ENCODE results near the gene SEC23A.
"Not testable (repeated sequence)": the region's sequence is repeated elsewhere in the genome, so short reads cannot be mapped to it uniquely, and the experiment has no call there.

SEC23A gene

DNA sequence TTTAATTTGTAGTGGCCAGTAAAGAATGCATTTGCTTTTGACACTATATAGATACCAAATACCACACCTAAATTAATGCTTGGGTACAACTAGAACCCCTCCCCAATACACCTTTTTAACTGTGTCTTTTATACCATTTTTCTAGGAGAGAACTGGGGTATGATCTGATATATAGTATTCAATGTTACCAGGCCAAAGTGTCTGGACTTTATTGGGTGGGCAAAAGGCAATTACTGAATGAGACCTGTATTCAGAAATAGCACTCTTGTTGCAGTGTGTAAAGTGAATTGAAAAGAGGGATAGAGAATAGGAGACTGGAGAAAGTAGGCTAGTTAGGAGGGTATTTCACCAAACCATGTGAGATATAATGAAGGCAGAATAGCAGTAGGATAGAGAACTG, 74.4 kb downstream of the SEC23A start:
- no peak for DNase-seq

DNA sequence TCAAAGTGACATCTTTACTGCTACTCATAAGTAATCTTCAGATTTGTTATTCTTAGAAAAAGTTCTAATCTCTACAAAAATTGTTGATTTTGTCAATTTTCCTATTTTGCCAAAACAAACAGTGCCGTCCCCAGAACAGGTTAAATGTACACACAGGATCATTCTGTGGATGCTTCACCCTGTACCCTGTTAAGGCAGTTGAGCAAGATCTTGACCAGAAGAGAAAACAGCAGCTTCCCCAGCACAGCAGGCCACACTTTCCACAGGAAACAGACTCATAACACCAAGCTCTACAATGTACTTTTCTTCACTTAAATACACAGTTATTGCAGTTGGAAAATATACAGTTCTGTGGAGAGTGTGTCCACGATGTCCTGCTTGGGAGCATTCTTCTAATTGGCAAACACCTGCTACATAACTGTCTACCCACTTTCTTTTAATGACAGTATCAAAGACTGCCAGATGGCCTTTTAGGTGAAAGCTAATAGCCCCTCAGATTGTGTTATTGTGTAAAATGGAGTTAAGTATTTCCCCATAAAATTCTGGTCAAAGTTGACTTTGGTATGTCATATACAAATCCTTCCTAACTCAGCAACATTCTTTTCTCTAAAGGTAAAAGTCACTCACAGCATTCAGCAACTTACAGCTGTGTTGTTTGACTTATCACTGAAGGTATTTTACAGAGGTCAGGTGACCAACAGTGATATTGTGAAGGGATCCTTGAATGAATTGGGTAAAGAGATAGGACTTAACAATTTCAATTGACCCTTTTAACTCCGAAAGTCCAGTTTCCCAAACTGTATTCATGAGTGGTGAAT, 77.0 kb downstream of the SEC23A start:
- DNase-seq, result no peak

DNA sequence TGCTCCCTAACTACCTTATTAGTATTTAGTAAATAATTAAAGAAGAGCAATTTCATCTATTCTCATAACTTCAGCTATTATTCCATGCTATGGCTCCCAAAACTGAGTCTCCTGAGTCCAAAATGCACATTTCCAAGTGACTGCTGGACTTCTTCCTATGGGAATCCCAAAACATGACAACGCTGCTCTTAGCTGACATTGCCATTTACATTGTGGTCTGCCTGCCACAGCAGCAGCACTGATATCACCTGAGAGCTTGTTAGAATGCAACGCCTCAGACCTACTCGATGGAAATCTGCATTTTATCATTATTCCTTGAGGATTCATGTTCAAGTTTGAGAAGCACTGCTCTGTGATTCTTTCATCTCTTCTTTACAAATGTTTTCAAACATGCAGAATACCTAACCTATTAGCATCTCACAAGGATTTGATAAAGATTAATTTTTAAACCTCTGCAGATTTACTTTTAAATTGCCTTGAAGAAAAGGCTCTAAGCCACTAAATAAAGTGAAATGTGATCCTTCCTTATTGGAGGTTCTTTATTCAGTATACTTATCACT, 77.7 kb downstream of the SEC23A start:
- no peak for DNase-seq

DNA sequence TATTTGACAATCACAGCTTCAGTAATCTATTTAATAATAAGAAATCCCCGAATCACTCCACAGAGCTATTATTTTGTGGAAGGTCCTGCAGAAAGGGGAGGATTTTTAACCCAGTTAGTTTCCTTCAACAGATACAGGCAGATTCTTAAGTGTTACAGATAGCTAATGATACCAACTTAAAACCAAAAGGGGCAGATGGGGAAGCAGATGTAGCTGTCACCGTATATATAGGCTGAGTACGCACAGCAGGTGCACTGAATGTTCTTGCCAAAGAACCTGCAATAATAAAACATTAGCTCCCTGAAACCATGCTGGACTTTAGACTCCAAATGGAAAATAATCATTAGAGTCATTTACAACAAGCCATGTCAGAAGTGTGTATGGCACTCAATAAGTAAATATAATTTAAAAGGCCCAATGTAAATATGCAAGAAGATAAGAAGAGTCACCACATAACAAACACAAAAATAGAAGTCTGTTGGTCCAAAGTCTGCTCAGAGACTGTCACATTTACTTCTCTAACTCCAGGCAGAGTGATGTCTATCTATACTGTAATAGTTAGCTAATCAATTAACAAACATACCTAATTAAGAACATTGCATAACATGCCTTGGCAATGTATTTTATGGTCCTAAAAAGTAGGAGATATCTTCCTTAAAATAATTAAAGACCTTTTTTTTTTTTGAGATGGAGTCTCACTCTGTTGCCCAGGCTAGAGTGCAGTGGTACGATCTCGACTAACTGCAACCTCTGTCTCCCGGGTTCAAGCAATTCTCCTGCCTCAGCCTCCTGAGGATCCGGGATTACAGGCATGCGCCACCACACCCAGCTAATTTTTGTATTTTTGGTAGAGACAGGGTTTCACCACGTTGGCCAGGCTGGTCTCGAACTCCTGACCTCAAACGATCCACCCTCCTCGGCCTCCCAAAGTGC, 78.8 kb downstream of the SEC23A start:
- peak; percentile 62 for DNase-seq

DNA sequence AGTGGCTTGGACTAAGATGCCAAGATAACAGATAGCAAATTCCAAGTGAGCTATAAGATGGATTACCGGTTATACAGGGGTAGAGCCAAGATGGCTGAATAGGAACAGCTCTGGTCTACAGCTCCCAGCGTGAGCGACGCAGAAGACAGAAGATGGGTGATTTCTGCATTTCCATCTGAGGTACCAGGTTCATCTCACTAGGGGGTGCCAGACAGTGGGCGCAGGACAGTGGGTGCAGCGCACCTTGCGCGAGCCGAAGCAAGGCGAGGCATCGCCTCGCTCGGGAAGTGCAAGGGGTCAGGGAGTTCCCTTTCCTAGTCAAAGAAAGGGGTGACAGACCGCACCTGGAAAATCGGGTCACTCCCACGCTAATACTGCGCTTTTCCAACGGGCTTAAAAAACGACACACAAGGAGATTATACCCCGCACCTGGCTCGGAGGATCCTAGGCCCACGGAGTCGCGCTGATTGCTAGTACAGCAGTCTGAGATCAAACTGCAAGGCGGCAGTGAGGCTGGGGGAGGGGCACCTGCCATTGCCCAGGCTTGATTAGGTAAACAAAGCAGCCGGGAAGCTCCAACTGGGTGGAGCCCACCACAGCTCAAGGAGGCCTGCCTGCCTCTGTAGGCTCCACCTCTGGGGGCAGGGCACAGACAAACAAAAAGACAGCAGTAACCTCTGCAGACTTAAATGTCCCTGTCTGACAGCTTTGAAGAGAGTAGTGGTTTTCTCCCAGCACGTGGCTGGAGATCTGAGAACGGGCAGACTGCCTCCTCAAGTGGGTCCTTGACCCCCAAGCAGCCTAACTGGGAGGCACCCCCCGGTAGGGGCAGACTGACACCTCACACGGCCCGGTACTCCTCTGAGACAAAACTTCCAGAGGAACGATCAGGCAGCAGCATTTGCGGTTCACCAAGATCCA, 85.7 kb downstream of the SEC23A start:
- not testable (repeated sequence) for DNase-seq

DNA sequence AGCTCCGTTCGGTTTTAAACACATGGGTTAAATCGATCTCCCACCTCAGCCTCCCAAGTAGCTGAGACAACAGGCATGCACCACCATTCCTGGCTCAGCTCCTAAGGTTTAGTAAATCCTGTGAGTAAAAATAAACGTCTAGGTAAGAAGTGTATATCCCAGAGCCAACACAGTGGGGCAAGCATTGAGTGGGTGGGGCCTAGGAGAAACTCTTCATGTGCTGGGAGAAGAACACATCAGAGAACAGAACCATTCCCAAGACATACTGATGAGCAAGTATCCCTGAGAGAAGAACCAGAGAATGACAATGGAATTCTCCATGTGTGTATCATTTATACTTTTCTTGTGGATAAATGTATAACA, 86.3 kb downstream of the SEC23A start:
- no peak for DNase-seq

DNA sequence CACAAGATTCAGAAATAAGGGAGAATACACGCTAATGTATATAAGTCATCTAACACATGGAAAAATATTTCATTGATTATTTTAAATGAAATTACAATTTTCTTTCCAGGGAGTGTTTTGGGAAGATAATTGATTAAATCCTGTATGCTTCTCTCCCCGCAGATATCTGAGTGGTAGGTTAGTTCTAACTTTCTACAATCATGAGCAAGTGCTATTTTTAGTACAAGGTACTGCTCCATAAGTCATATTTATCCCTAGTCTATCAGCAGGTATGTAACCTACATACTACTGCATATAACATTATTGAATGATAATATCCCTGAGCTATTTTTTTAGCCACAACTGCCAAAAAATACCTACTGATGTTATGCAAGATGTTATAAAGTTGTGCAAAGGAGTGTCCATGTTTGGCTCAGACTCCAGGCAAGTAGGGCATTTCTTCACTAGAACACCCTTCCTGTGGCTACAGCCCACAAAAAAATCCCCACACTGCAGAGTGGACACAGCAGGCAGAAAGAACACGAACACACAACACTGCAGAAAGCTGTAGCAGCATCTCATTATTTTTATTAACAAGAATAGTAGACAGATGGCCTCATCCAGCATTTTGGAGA, 87.0 kb downstream of the SEC23A start:
- no peak for DNase-seq

DNA sequence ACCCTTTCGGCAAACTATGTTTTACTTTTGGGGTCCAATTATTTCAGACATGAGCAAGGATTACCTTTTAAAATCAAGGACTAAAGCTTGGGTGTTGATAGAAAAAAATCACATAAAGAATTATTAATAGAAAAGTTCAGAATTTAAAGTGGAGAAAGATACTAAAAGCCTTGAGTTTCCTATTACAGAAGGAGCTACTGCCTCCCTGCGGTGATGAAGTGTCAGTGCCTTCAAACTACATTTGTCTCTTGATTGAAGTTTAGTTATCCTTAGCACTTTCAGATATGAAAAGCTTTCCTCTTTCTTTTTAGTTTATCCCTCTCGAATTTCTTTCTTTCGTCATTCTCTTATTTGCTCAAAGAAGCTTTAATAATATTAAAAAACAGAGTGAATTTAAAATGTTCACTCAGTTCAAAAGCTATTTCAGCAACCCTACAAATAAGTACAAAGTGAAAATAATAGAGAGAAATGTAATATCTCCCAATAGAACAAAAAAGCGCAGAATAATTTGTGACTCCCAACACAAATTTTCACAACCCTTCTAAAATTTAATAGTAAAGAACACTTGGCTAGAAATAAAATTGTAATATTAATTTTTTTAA, 87.6 kb downstream of the SEC23A start:
- DNase-seq, result no peak

DNA sequence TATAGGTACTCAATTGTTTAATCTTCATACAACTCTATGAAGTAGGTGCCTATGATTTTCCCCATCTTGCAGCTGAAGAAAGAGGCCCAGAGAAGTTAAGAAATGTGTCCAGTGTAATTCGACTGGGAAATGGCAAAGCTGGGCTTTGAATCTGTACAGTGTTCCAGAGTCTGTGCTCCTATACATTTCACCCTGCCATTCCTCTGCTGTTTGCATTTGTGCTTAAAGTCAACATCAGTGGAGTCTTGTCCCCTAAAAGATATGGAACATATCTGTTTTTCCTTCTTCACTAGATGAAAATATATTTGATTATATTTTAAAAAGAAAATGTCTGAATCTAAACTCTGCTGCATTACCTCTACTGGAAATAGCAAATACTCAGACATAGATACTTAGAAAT, 88.6 kb downstream of the SEC23A start:
- DNase-seq, result no peak

DNA sequence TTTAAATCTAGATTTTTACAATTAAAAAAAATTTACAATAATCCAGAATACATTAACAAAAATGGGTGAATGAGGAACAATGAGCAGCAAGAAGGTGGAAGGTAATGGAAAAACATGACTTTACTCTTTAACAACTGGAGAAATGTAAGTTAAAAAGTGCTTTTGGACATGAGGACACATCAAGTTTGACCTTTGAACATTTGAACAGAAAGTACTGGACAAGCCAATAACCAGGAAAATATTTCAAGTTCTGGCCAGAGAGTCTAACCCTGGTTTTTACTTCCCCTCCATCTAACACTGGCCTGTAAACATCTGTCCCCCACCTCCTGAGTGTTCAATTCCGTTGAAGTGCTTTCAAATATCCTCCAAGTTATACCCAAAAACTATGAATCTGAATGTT, 94.1 kb downstream of the SEC23A start:
- not testable (repeated sequence) for DNase-seq

DNA sequence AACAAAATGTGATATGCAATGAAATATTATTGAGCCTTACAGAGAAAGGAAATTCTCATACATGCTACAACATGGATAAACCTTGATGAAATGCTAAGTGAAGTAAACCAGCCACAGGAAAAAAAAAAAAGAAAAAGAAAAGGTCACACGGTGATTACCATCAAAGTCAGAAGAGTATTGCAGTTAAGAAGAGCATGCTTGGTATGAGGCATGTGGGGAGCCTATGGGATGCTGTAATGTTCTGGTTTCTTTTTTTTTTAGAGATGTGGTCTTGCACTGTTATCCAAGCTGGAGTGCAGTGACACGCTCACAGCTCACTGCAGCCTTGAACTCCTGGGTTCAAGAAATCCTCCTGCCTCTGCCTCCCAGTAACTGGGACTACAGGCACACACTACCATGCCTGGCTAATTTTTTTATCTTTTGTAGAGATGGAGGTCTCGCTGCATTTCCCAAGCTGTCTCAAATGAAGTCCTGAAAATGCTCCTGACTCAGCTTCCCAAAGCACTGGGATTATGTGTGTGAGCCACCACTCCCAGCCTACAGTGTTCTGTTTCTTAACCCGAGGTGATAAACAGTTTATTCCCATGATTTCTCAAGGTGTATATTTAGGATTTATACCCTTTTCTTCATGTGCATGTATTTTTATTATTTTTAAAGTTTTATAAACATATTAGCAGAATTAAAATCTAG, 96.2 kb downstream of the SEC23A start:
- DNase-seq, result no peak

DNA sequence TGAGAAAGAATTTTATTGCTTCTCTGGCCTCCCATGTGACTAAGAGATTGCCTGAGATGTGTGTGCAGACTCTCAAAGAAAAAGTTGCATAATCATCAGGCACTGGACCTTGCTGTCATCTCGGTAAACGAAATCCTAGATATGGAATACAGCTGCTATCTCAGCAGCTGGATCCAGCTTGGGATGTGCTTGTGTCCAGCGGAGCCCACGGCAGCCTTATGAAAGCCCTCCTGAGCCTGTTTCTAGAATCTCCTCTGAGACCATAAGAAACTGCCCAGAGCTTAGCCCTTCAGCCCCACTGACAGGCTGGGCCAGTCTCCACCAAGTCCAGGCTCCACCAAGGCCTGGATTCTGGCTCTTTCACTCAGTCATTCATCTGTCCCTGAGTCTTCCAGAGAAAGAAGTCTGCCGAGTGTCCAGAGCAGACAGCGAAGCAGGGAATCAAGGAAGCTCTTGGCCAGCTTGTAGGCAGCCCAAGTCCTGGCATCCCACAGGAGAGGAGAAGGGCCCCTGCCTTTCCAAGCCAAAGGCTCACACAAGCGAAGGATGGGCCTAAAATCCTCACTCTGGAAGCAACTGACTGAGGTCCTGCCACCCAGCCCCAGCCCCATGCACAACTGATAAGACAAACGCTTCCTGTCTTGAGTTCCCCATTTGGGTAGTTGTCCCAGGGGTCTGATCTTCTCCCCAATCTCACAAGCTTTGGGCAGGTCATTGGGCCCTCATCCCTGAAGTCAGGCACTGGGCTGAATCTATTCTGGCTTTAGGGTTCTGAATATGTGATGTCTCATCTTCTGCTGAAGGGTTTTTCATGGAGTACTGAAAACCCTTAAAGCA, 97.8 kb downstream of the SEC23A start:
- no peak for DNase-seq

DNA sequence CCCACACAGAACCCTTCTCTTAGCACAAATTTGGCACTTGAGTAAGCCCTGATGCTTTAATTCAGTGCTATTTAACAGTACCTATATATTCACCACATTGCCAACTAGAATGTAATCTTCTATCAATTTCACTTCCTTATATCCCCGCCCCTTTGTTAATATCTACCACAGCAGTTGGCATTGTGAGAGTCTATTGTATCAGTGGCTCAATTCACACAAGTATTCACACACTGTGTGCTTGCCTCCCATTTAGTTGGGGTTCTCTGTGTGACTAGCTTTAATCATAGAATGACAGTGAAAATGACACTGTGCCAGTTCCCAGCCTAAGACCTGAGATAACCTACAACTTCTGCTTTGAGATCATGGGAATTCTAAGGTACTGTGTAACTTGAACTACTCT, 103.1 kb downstream of the SEC23A start:
- no peak for DNase-seq

DNA sequence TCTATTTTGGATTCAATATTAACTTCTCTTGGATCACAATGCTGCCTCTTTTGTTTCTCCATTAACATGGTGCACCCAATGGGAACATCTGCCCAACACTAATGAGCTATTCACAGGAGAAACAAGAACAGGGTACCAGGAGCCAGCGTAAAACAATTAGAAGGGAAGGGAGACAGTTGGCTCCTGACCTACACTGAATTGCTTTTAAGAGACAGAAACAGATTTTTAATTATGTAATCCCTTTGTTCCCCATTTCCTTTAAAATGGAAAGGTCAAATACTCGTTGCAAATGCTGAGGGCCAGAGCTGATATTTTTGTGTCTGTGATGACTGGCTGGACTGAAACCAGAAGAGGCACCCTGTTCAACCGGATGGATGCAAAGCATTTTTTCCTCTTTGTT, 108.3 kb downstream of the SEC23A start:
- DNase-seq, result no peak

DNA sequence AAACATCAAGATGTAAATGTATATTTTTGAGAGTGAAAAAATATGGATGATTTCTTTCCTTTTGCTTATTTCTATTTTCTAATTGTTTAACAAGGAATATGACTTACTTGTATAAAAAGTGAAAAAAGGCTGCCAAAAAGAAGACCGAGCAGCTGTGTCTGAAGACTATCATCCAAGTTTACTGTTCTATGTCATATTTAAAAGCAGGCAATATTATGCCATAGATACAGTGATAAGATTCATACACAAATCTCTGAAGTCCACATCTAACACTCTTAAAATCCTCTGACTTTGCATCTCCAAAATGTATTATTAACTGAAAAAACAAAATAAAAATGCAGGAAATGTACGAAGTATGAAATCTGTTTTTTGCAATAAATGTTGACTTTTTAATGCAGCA, 109.1 kb downstream of the SEC23A start:
- no peak for DNase-seq

DNA sequence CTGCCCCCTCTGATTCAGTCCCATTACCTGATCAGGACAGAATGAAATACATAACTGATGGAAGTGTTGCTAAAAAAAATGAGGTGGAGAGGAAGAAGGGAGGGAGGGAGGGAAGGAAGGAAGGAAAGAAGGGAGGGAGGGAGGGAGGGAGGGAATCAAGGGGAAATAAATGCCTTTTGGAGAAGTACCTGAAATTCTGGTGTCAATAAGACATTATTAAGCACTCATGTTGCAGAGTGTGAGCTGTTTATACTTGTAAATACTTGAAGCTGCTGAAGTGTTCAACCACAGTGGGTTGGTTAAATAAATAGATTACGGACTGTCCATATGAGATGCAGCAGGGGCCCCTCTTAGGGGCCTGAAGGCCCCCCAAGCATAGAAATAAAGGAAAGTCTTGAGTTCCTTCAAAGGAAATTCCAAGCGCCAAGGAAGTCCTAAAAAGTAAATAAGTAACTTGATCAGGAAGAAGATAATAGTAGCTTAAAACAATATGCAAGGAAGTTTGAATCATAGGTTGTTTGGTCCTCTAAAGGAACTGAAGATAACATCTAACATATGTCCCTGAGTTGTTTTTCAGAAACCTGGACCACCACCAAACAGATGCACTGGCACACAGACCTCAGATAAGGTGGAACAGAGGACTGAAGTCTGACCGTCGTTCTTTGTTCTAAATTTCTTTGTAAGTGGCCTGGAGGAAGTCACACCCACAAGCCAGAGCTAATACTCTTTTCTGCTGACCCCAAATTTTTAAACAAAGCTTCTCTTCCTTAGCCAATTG, 110.8 kb downstream of the SEC23A start:
- no peak for DNase-seq

DNA sequence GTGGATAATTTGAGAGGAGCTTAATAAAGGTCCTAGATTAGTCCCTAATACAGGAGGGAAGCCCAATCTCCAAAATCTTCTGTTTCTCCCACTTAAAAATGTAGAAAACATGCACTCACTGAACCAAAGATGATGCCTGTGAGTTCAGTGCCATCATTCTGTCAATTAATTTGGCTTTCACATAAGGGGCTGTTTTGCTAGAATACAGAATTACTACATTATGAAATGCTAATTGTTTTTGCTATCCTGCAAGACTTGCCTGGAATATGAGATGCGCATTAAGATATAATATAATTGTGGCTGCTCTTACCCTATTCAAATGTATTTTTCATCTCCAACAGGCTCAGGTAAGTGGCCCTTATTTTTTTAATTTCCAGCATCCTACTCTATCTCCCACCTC, 111.7 kb downstream of the SEC23A start:
- no peak for DNase-seq

DNA sequence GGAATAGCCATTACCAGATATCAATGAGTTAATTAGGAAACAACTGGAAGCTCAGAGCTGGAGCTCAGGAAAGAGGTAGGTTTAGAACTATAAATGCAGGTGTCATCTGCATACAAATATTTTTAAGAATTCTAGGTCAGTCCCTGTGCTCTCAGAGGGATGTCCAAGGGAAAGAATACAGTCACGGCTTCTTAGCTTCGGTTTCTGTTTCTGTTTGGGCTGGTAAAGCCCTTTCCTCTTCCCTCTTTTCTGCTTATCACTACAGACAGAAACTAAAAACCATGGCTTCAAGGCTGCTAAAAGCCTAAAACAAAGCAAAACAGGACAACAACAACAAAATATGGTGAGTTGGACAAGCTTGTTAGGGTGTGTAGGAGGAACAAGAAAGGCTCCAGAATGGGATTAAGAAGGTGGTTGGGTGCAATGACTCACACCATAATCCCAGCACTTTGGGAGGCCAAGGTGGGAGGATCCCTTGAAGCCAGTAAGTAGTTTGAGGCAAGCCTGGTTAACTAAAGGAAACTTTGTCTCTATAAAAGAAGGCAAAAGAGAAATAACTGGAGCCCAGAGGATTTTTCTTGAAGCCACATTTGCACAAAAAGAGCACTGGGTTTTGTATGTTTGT, 113.0 kb downstream of the SEC23A start:
- no peak for DNase-seq

DNA sequence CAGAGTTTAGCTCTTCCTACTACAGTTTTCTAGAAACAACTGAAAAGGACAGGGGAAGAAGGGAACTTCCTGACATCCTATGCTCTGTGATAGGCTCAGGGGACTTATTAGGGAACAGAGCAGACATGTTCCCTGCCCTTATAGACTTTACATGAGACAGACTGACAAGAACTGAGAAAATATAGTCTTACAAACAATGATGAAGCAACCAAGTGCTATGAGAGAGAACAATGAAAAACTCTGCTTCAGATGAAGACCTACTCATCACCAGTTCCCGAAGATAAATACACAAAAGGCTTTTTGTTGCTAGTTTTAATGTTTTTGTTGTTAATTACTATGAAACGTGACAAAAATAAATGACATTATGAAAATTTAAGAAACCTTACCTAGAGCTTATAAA, 115.3 kb downstream of the SEC23A start:
- no peak for DNase-seq
